Right cardiac atrium (tissue), 5 donors: Measurements from ENCODE around the gene RECK. TPM values are rescaled to one million over a fixed set of nuclear protein-coding genes. Genes with fewer than 3 reads are reported as not detected.
"Not testable (repeated sequence)": the region's sequence is repeated elsewhere in the genome, so short reads cannot be mapped to it uniquely, and the experiment has no call there.

Source experiments
- ATAC-seq, 2 donors: fragments of 200-7000 bp; cut with Tn5 transposase; one replicate each; pipeline versions ENCODE4 v1.8.0 to v1.9.1; 2020; ENCODE audit warnings: moderate library complexity in 2 of 2, mild to moderate bottlenecking in 1 of 2
- DNase-seq, 3 donors: peaks; one replicate each; pipeline ENCODE4 v3.0.0-alpha.2; 2020
- H3K27ac ChIP-seq: one replicate; pipeline ENCODE4 v1.5.1; 2013; ENCODE audit warnings: mild to moderate bottlenecking, low read length, control low read depth, moderate library complexity
- H3K27me3 ChIP-seq: one replicate; pipeline ENCODE4 v1.6.1; 2013; ENCODE audit not compliant: control insufficient read depth, insufficient read depth
- H3K4me1 ChIP-seq: one replicate; pipeline ENCODE4 v1.6.1; 2013; ENCODE audit warnings: low read length; ENCODE audit not compliant: control insufficient read depth, insufficient read depth
- H3K4me3 ChIP-seq: one replicate; pipeline ENCODE4 v1.5.1; 2013; ENCODE audit warnings: low read length, control low read depth
- H3K9me3 ChIP-seq: one replicate; pipeline ENCODE4 v1.6.1; 2013; ENCODE audit warnings: low read length; ENCODE audit not compliant: control insufficient read depth
- WGBS: extraction: QIAGEN DNeasy Blood & Tissue Kit; methylation state at CpG from one replicate; pipeline ENCODE4 v1.1.7; 2013; 5-methylcytosine and 5-hydroxymethylcytosine counted together
- intact Hi-C, 4 donors: fragments of 100-400 bp; cut with DNase I; formaldehyde crosslinking; loops; one replicate each; pipeline versions ENCODE4 v1.11.0 to v1.14.0; 2022 to 2023
- polyA plus RNA-seq: library from polyadenylated mRNA; stranded (reverse); fragments of 200-250 nt; gene quantifications from one replicate; pipeline ENCODE4 v1.2.3, GENCODE V29; 2013
- total RNA-seq, 4 donors: library from RNA; stranded (reverse); fragmentation: NEBNext Ultra II Directional; extraction: Animal tissue kit (Norgen Biotek cat#: 25700); gene quantifications; one replicate each; pipeline ENCODE4 v1.2.1, GENCODE V29; 2021
- donor health status: healthy with polysubstance abuse.
- donor health status: DM: no; HTN: yes; CAD: no.
- donor health status: DM: no; HTN: no; CAD: no.
- donor health status: DM: no; HTN: yes; CAD: no; lungs with severe emphysema.
- donor health status: DM: yes; HTN: yes; CAD: no.

Gene RECK
- total and polyA plus RNA-seq, 5 donors: 4.3 to 10.1 (median 8.1) TPM

DNA sequence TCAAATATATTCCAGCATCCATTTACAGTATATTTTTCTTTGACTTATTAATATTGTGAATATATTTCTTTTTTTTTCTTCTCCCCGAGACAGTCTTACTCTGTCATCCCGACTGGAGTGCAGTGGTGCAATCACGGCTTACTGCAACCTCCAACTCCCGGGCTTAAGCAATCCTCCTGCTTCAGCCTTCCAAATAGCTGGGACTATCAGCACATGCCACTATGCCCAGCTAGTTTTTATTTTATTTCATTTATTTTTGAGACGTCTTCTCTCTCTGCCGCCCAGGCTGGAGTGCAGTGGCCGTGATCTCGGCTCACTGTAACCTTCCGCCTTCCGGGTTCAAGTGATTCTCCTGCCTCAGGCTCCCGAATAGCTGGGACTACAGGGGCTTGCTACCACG, 92.4 kb downstream of the RECK start:
- no peaks in the 10 kb centered on the region for H3K9me3 ChIP-seq
- H3K27me3 ChIP-seq: no peaks in the 10 kb centered on the region
- intact Hi-C loops: no loop called here
- H3K27ac ChIP-seq: no peak overlapping the region
- peak in 1 of 3 donors; percentile 28 for DNase-seq
- 88% methylated on average over 12 of the region's 12 CpGs for WGBS
- peaks cover 2% of the 10 kb centered on the region for H3K4me1 ChIP-seq
- H3K4me3 ChIP-seq: no peak overlapping the region
- ATAC-seq: no peak

DNA sequence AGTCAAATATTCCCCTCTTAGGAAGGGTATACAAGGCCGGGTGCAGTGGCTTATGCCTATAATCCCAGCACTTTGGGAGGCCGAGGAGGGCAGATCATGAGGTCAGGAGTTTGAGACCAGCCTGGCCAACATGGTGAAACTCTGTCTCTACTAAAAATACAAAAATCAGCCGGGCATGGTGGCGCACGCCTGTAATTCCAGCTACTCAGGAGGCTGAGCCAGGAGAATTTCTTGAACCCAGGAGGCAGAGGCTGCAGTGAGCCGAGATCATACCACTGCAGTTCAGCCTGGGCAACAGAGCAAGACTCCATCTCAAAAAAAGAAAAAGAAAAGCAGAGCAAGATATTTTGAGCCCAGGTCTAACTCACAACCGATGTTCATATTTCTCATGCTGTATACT, 95.0 kb downstream of the RECK start:
- DNase-seq, ATAC-seq, intact Hi-C loops, H3K27me3 ChIP-seq, H3K27ac ChIP-seq, H3K4me1 ChIP-seq, H3K9me3 ChIP-seq, H3K4me3 ChIP-seq: not testable (repeated sequence)
- WGBS: 94% methylated on average over 7 of the region's 7 CpGs

DNA sequence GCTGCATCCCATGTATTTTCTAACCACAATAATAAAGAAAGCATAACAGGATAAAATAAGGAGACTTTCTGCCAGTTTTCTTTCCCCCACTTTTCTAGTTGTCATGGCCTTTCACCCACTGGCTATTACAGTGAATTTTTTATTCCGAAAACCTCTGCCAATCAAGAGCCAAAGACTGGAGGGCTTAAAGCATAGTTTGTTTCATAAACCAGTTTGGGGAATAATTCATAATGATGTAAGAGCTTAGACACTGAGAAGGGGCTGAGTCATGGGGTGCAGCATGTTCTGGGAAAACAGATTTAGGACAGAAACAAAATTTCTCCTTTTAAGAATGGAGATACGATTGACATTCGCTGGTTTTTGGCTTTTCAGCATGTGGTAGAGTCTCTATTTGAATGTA, 95.4 kb downstream of the RECK start:
- H3K4me1 ChIP-seq: peaks cover 2% of the 10 kb centered on the region
- no peaks in the 10 kb centered on the region for H3K27me3 ChIP-seq
- intact Hi-C loops: no loop called here
- no peak overlapping the region for H3K27ac ChIP-seq
- DNase-seq (no peak), ATAC-seq (no peak)
- H3K9me3 ChIP-seq: no peaks in the 10 kb centered on the region
- no peak overlapping the region for H3K4me3 ChIP-seq
- 68% methylated on average over 3 of the region's 3 CpGs for WGBS

DNA sequence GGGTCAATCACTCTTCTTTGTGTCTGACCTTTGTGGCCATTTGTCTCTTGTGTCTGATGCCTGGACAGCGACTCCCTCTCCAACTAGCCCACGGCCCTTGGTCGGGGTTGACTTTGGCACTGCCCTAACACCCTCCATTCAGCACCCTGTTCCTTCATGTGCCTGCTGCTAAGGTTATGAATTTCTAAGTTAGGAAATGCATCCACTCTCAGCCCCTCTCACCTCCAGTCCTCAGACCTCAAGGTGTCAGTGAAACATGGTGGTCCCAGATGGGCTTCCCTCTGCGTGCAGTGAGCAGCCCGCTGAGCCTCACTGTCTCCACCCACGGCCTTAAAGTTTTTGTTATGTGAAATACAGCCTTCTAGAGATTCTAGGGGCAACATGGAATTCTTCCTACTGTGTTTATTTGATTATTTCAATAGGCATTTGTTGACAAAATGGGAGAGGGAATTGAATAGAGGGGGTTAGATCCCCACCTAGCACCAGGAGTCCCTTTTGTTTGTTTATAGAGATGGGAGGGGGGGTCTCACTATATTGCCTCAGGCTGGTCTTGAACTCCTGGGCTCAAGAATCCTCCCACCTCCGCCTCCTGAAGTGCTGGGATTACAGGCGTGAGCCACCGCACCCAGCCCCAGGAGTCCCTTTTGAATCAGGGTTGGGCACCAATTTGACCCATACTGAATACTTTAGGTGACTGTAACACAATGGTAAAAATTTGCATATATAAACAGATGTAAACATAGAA, 98.2 kb downstream of the RECK start:
- Histone ChIP-seq H3K27ac (no peak overlapping the region), H3K27me3 (no peaks in the 10 kb centered on the region), H3K4me1 (no peaks in the 10 kb centered on the region), H3K9me3 (no peaks in the 10 kb centered on the region), H3K4me3 (no peak overlapping the region)
- no peak for ATAC-seq
- no peak for DNase-seq
- WGBS: 89% methylated on average over 9 of the region's 9 CpGs
- intact Hi-C loops: no loop called here

DNA sequence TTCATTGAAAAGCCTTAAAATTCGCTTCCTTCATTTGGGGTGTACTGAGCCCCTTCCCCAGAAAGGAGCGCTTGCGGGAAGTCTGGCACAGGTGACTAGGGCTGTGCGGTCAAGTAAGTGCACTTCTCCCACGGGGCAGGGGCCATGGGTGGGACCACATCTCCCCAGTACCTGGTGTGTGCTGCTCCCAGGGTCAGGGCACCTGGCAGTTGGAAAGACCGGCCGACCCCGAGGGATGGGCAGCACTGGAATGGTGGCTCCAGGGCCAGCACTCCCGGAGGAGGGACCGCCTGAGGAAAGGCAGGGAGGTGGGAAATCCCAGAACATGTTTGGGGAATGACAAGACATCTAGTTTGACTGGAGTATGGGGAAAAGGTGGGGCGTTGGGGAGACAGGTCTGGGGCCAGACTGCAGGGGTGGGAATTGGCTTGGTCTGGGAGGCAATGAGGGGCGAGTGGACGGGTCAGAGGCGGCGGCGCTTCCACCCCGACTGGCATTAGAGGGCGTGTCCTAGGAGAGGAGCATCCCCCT, 99.1 kb downstream of the RECK start:
- Histone ChIP-seq H3K27me3 (no peaks in the 10 kb centered on the region), H3K4me1 (no peaks in the 10 kb centered on the region), H3K9me3 (no peaks in the 10 kb centered on the region), H3K4me3 (peak overlapping the region; percentile 84), H3K27ac (no peak overlapping the region)
- ATAC-seq: no peak
- intact Hi-C loops: no loop called here
- 12% methylated on average over 18 of the region's 18 CpGs for WGBS
- peak in 2 of 3 donors; percentile 49 to 59 for DNase-seq

DNA sequence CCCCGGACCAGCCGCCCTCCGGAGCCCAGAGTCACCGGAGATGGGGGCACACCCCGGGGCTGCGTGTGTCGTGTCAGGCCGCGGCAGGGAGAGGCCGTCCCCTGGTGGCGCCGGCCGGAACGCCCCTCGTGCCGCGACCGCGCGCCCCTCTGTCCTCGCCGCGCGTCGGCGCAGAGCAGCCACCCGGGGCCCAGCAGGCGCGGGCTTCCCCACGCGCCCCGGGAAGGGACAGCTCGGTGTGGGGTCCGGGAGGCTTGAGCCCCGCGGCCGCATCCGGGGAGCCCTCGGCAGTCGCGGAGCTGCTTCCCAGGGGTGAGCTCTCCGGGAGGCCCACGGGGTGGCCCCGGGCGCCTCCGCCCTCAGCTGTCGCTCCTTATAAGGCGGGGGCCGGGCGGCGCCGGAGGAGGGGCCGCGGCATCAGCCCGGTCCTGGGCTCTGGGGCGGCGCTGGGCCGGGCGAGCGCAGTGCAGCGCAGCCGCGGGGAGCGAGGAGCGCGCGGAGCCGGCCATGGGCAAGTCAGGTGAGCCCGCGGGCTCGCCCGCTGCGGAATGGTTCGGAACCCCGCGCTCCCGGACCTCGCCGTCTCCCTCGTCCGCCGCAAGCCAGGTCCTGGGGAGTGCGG, 99.7 kb downstream of the RECK start, which contains the start of gene GLIPR2:
GLIPR2 (plus strand) TSS at position 462 of the 622 bp plus-strand sequence; CDS start at position 508, 46 bp downstream.
- intact Hi-C loops: no loop called here
- Histone ChIP-seq H3K4me3 (peak within 1 kb of the TSS; percentile 84), H3K9me3 (no peaks in the 10 kb centered on the region), H3K4me1 (no peaks in the 10 kb centered on the region), H3K27me3 (no peaks in the 10 kb centered on the region), H3K27ac (no peak within 1 kb of the TSS)
- under 1% methylated on average over 83 of the region's 83 CpGs for WGBS
- DNase-seq (peak; percentile 86 to 94 (median 92)), ATAC-seq (peak; percentile 96 to 97)

DNA sequence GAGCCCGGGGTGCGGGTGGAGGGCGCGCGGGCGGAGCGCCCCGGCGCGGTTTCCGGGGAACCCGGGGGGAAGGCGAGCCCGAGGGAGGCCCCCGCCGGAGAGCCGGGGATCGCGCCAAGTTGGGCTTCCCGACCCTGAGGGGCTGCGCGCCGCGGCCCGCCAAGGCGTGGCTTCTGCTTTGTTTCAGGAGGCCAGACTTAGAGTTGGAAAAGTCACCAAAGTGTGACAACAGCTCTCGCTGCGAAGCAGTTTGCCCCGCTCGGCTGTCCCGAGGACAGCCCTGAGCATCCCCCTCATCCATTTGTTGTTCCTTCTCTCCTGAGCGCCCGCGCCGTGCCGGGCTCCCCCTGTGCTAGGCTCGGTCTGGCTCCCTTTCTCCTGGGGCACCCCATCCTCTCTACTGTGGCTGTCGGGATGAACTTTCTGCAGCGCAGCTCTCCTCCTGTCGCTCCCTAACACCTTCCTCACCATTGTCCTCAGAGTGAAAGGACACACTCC, 100.2 kb downstream of the RECK start:
- 1% methylated on average over 40 of the region's 40 CpGs for WGBS
- DNase-seq (peak in 2 of 3 donors; percentile 41 to 79), ATAC-seq (peak; percentile 8 to 16)
- Histone ChIP-seq H3K27me3 (no peaks in the 10 kb centered on the region), H3K4me3 (peak overlapping the region; percentile 84), H3K27ac (no peak overlapping the region), H3K4me1 (no peaks in the 10 kb centered on the region), H3K9me3 (no peaks in the 10 kb centered on the region)
- intact Hi-C loops: no loop called here

DNA sequence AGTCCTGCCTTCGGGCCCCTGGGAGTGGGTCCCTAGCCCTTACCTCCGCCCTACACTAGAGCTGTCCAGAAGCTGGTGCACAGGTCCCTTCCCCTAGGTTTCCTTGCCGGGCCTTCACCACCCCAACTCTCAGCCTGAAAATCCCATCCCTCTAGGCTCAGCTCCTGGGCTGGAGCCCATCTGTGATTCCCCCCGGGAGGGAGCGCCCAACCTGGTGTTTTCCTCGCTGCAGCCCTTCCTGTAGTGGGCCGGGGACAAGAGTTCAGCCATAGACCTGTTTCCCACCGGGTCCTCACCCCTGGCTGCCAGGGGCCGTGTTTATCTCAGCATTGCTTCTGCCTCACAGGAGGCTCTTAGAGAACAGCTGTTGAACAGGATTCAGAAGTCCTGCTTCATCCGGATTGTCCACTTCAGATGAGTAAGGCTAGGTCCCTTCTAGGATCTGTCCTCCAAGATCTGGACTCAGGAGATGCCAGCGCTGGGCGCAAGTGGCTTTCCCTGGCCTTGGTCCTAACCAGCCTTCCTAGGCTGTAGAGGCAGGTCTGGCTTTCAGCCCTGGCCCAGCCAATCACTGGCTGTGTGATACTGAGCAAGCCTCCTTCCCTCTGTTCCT, 100.8 kb downstream of the RECK start:
- no peaks in the 10 kb centered on the region for H3K9me3 ChIP-seq
- H3K27ac ChIP-seq: no peak overlapping the region
- peak overlapping the region; percentile 84 for H3K4me3 ChIP-seq
- H3K27me3 ChIP-seq: no peaks in the 10 kb centered on the region
- no peaks in the 10 kb centered on the region for H3K4me1 ChIP-seq
- intact Hi-C loops: no loop called here
- 23% methylated on average over 12 of the region's 12 CpGs for WGBS
- DNase-seq: peak; percentile 54 to 80 (median 74)
- peak; percentile 23 to 32 for ATAC-seq

DNA sequence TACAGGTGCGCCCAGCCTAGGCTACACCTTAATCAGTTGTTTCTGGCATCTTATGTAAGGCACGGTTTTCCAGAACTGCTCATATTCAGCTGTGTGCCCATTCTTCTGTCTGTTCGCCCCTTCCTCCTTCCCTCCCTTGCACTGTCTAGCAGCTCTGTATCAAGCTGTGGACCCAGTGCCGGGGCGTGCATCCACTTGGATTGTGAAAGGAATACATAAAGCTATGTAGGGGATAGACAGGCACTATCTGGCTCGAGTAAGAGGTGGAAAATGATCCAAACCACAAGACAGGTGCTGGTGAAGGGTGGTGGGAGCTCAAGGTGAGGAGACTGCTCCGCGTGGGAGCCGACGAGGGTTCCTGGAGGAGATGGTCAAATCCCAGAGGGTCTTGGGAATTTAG, 101.8 kb downstream of the RECK start:
- no peaks in the 10 kb centered on the region for H3K27me3 ChIP-seq
- no peak for DNase-seq
- no peak overlapping the region for H3K4me3 ChIP-seq
- no peaks in the 10 kb centered on the region for H3K9me3 ChIP-seq
- intact Hi-C loops: no loop called here
- 96% methylated on average over 10 of the region's 10 CpGs for WGBS
- ATAC-seq: no peak
- H3K4me1 ChIP-seq: no peaks in the 10 kb centered on the region
- no peak overlapping the region for H3K27ac ChIP-seq

DNA sequence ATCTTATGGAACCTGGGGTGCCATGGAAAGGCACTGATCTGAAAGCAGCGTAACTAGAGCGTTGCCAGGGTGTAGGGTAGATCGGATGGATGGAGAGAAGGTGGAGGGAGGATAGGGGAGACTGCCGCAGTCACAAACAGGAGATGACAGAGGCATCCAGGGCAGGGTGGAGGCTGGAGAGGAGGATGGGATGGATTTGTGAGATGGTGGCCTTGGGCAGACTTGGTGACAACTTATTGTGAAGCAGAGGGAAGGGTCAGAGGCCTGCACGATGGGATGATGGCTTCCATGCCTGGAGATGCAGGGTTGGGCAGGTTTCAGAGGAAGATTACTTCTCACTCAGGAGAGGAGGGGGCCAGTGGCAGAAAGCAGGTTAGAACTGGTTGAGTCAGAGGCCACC, 102.2 kb downstream of the RECK start:
- no peak for ATAC-seq
- WGBS: 91% methylated on average over 5 of the region's 5 CpGs
- H3K27me3 ChIP-seq: no peaks in the 10 kb centered on the region

More for the DNA sequence above, 102.2 kb downstream of the RECK start:
- Histone ChIP-seq H3K27ac (no peak overlapping the region), H3K4me3 (no peak overlapping the region), H3K4me1 (no peaks in the 10 kb centered on the region), H3K9me3 (no peaks in the 10 kb centered on the region)
- no peak for DNase-seq
- intact Hi-C loops: no loop called here
